Islet precursor cell (in vitro differentiated cells): ENCODE measurements around the gene ESRRG.
"Not testable (repeated sequence)": the region's sequence is repeated elsewhere in the genome, so short reads cannot be mapped to it uniquely, and the experiment has no call there.

Experiments used
- DNase-seq: peaks from one replicate; pipeline ENCODE4 v3.0.0-alpha.2; 2018

The ESRRG gene

GRCh38 chr1:216723274-216723780 is at the start of gene ESRRG:
Gene ESRRG, minus strand, starts transcription at chr1:216723429. Its CDS starts 130 bp downstream, at chr1:216723299.
- DNase-seq = peak; percentile 93

- no peak for DNase-seq
These were observed 48.7 kb upstream of the ESRRG start for GRCh38 chr1:216771922-216772321.

DNA sequence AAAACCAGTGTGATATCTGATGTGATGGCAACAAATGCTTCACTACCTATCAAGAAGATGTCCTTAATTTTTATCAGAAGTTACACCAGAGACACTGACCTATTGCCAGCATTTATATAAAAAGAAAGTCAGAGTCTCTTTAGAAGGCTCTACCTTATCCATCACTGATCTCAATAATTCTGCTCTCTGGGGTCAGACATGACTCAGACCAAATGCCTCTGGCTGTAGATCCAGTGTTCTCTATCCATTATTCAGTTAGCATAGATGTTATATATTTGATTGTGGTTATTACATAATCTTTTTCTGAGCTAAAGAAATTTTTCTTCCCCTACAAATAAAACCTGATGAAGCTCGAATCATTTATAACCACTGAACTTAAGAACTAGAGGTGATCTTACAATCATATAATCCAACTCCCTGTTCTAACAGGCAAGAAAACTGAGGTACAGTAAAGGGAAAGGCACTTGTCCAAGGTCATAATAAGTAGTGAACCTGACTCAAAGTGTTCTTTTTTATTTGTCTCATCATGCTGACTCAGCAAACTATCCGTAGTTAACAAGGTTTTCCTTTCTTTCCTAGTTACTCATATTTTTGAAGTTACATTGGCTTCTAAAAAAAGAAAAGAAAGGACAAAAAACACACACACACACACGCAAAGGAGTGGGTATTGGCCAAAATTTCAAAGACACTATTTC is 43.6 kb upstream of the ESRRG start:
- no peak for DNase-seq

DNA sequence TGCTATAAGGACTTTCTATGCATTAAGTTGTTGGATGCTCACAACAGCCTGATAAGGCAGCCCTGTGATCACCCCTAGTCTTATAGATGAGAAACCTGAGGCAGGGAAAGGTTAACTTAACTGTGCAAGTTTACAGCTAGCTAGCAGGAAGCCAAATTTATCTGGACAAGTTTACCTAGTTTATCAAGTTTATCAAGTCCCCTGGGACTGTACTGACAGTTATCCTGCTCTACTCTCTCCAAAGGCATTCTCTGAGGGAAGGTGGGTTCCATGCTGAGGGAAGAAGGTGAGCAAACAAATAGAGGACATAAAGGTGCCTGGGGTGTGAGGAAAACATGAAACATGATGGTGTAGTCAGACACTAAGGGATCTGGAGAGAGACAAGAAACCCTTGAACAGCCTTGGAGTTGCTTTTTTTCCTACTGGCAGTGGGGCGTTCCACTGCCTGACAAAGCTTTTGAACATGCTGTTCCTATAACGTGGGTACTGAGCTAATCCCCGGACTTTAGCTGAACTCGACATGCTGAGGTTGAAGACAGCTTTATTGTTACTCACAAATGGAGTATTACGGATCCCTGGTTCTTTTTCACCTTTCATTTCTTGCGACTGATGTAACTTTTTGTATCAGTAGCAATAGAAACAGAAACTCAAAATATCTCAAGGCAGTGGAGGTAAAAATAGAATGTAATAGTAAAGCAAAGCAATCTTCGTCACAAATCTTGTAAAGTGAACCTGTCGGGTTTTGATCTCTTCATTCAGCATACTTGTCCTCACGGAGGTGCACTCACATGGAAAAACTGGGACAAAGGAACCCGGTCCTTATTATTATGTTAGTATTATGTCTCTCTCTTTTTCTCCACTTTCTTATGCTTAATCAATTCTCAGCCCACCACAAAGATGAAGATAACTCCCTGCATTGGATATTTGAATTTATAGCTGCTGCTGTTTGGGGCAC is 42.4 kb upstream of the ESRRG start:
- DNase-seq = no peak

DNA sequence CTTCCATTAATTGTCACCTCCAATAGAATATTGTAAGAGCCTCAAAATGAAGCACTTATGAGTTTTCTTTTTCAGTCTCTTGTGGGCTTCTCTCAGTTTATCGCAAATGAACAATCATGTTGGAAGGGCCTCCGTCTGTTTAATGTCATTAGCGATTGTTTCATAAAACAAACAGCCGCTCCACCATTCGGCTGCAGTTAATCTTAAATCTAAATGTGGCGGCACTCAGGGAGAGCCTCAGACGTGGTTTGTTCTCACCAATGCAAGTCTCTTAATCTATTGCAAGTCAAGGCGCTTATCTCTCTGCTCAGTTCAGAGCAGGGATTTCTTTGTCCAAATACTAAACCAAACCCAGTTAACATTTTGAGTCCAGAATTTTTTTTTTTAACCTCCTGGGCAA is 34.9 kb upstream of the ESRRG start:
- no peak for DNase-seq

GRCh38 chr1:216757110-216757509 is 33.9 kb upstream of the ESRRG start:
- no peak for DNase-seq

- DNase-seq = no peak
These were observed 27.7 kb upstream of the ESRRG start for GRCh38 chr1:216750961-216751360.

DNA sequence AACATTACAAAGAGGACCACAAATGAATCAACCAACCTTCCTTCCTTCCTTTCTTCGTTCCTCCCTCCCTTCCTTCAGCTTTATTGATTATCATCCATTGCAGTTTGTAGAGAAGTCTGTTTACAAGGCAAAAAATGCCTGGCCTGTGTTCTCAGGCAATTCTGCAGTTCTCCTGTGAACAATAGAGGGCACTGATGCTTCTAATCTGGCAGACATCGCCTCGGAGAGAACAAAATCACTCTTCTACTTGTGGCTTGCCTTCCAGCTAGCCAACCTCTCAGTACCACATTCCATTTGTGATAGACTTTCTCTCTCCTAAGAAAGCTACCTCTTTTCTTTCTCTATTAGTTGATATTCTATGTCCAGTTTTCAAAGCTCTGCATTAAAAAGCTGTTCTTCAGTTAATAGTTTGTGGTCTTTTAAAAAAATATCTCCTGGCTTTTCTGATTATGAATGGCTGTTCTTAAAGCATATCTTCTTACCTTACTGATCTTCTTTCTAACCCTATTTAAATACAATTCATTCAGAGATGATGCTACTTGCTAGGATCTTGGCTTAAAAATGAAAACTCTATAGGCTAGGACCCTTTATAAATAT is 26.9 kb upstream of the ESRRG start:
- peak; percentile 75 for DNase-seq

- no peak for DNase-seq
These were observed 26.0 kb upstream of the ESRRG start for GRCh38 chr1:216749232-216749631.

- no peak for DNase-seq
These were observed 19.4 kb upstream of the ESRRG start for GRCh38 chr1:216742625-216743024.

DNA sequence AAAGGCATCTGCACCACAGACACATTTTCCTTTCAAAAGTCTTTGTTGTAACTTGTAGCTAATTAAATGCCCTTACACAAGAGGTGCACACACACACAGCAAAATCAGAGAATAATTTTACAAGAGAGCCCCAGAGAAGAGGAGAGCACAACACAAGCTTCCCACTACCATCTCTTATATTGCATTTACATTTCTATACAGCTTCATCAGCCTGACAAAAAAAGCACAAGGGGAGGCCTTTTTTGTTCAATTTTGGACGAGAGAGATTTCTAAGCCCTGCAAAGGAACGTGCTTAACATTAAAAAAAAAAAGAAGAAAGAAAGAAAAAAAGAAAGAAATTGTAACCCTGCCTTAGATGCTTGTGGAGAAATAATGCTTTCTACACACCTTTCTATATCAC is 17.1 kb upstream of the ESRRG start:
- DNase-seq = no peak

- DNase-seq = no peak
These were observed 16.6 kb upstream of the ESRRG start for GRCh38 chr1:216739793-216740192.

GRCh38 chr1:216732121-216732520 is 8.9 kb upstream of the ESRRG start:
- DNase-seq = no peak

- DNase-seq = no peak
These were observed 8.3 kb upstream of the ESRRG start for GRCh38 chr1:216731562-216731961.

DNA sequence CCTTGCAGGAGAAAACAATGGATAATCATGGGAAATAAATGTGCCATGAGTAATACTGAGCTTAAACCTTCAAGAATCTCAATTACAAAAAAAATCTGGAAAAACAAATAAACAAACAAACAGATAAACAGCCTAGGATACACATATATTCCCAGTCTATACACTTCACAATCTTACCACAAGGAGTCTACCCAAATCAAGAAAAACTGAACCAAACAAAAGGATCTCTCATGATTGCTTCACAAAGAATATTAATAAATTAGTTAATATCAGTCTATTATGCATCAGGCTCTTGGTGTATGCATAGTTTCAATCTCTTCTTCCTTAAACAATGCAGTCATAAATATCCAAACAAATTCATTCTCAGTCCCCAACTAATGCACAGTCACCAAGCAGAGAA is 3.2 kb upstream of the ESRRG start:
- DNase-seq = no peak

DNA sequence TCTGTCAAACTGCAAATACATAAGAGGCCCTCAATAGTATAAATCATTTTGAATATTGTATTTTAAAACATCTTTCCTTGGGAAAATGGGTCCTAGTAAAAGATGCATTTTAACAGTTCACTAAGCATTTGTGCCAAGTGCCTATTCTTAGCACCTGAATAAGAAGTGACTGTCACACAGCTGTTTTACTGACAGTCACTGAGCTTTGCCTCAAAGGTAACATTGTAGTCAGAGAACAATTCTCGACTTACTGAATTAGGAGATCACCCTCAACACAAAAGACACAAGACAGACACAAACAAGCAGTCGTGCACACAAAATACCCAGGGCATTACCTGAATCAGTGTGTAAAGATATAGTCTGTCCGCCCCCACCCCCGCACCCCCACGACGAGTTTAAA is 408 bp downstream of the ESRRG start:
- DNase-seq = no peak

DNA sequence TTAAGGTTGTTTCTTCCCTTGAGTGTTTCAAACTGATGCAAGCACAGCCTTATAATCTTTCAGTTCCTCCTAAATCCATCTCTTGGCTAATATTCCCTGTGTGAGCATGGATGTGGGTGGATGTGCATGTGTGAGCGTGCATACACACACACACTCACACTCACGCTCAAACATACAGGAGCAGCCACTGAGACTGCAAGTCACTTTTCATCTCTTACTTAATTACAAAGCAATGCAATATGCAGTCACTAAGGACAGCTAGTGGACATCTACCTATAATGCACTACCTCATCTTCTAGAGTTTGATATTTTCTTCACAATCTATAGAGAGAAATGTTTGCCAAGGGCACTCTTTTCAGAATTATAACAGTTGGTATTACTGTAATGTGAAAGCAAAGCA is 1.4 kb downstream of the ESRRG start:
- no peak for DNase-seq

GRCh38 chr1:216721062-216721461 is 2.2 kb downstream of the ESRRG start:
- no peak for DNase-seq

DNA sequence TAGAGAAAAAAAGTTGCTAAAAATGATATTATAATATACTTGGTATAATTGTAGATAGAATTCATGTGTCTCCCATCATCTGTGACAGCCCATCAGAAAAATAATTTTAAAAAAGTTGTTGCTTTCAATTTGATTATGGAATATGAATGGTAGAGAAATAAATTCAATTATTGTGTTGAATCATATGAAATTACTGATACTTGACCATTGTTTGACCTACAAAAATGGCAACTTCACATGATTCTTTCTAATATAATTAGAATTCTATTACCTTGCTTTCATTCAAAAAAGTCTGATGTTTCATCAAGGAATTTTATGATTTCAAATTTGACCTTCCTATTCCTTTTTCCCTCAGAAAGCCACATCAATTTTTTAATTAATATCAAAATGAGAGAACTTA is 11.5 kb downstream of the ESRRG start:
- DNase-seq = no peak

- no peak for DNase-seq
These were observed 12.5 kb downstream of the ESRRG start for GRCh38 chr1:216710598-216711333.

DNA sequence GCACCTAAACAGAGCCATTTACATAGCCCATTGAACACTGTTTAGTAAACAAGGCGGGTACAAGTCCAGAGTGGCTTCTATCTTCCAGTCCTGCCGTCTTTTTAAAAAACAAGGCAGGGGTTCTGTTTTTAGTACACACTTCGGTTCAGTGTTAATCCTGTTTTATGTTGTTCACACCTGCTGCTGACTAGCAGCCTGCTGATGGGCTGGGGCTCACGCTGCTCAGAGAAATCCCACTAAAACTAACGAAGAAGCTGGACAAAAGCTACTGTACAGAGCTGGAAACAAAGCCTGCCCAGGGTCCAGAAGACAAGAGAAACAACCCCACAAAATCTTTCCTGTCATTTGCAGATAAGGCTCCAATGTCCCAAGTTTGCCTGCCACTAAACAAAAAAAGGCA is 13.2 kb downstream of the ESRRG start:
- DNase-seq = no peak

DNA sequence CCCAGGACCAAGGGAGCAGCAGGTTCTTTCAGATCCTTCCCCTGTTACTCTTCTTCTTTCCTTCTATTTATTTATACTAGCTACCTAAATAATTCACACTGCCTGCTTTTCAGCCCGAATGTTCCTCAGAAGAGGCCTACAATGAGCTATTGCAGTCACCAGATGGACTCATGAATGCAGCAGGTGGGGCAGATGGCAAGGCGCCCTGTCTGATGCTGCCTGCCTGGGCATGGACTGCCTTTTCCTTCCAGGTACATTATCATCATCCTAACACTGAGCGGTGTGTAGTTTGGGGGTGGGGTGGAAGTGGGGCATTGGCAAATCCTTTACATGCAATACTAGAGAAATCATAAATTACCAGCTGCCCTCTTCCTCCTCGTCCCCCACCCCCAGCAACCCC is 17.6 kb downstream of the ESRRG start:
- DNase-seq = no peak

DNA sequence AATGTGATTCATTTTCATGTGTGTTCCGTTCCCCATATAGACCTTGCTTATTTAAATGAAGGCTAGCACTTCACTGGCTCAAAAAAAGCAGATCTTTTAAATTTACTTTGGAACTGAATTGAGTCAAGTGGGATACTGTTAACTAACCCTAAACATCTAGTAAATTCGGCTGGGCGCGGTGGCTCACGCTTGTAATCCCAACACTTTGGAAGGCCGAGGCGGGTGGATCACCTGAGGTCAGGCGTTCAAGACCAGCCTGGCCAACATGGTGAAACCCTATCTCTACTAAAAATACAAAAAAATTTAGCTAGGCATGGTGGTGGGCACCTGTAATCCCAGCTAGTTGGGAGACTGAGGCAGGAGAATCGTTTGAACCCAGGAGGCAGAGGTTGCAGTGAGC is 19.2 kb downstream of the ESRRG start:
- DNase-seq = not testable (repeated sequence)
